Measurements from ENCODE around the gene NDUFV3. TPM values are rescaled to one million over a fixed set of nuclear protein-coding genes. Genes with fewer than 3 reads are reported as not detected.
A peak's percentile ranks its signal among the peaks of the same experiment; 100 is the strongest.

NDUFV3 gene
- polyA plus RNA-seq, 1 of the 3 experiments (the other 2 are of a cell fraction), result 32.9 TPM

- TF ChIP-seq CTCF (IDR thresholded peaks at IDR 0.05) (no peak), MAX (IDR thresholded peaks at IDR 0.05; ENCODE audit: low read depth) (no peak)
Observed at GRCh38 chr21:42860345-42860744, 32.8 kb upstream of the NDUFV3 start (continued).

GRCh38 chr21:42861311-42861847 is 31.7 kb upstream of the NDUFV3 start:
- Histone ChIP-seq H3K79me2 (ENCODE audit: insufficient read depth) (peaks cover 37% of the 10 kb centered on the region; the same call in 1 of the 2 replicates), H4K20me1 (ENCODE audit: insufficient read depth) (peaks cover 28% of the 10 kb centered on the region), H3K4me2 (no peak overlapping the region), H3K4me1 (ENCODE audit: control insufficient read depth in 1 of 2, insufficient read depth in 2 of 2, low read depth in 1 of 2, low read length in 1 of 2) (peaks cover 0 to 23% of the 10 kb centered on the region in 2 experiments; a peak in 1 of 4 replicates), H3K9me3 (no peaks in the 10 kb centered on the region), H3K27me3 (ENCODE audit: insufficient read depth) (no peaks in the 10 kb centered on the region), H2AFZ (ENCODE audit: low read depth) (no peak overlapping the region), H3K9ac (no peak overlapping the region), H3K9me2 (no peaks in the 10 kb centered on the region), H3K36me3 (replicated peaks in 1 of 2; ENCODE audit: control insufficient read depth in 1 of 2, insufficient read depth in 2 of 2, low read length in 1 of 2) (peaks cover 11 to 74% of the 10 kb centered on the region in 2 experiments), H3K4me3 (ENCODE audit: low read depth in 2 of 2, low read length in 1 of 2) (no peak overlapping the region), H3F3A (replicated peaks; ENCODE audit: insufficient read depth) (no peaks in the 10 kb centered on the region), H3K27ac (ENCODE audit: low read depth in 2 of 2, low read length in 1 of 2) (no peak overlapping the region)
- ChIA-PET POLR2A (no interaction called here), CTCF (interaction anchor here (0.9 to 1.4 kb wide), 2 partner anchors 43 to 268 kb away, joined by 3 to 6 read pairs; no protein-coding TSS in a partner anchor)
- TF ChIP-seq NFIC (IDR thresholded peaks at IDR 0.05; ENCODE audit: borderline replicate concordance), result no peak
- WGBS (ENCODE audit: low lambda C conversion rate), result 91% methylated on average over 10 of the region's 10 CpGs
- DNase-seq, result no peak

GRCh38 chr21:42861848-42862400 is 31.2 kb upstream of the NDUFV3 start:
- H3K27ac ChIP-seq (ENCODE audit: low read depth in 2 of 2, low read length in 1 of 2), result no peak overlapping the region
- H3K9me3 ChIP-seq, result no peaks in the 10 kb centered on the region
- H3K36me3 ChIP-seq (replicated peaks in 1 of 2; ENCODE audit: control insufficient read depth in 1 of 2, insufficient read depth in 2 of 2, low read length in 1 of 2), result peaks cover 6 to 73% of the 10 kb centered on the region in 2 experiments
- peaks cover 30% of the 10 kb centered on the region for H4K20me1 ChIP-seq (ENCODE audit: insufficient read depth)
- POLR2A ChIA-PET, result no interaction called here
- CTCF ChIA-PET, result interaction anchor here (0.9 to 1.4 kb wide), 2 partner anchors 44 to 269 kb away, joined by 3 to 6 read pairs; no protein-coding TSS in a partner anchor
- no peaks in the 10 kb centered on the region for H3K9me2 ChIP-seq
- H2AFZ ChIP-seq (ENCODE audit: low read depth), result no peak overlapping the region
- H3K4me2 ChIP-seq, result no peak overlapping the region
- no peak overlapping the region for H3K9ac ChIP-seq
- DNase-seq, result peak; percentile 20
- H3K27me3 ChIP-seq (ENCODE audit: insufficient read depth), result no peaks in the 10 kb centered on the region
- H3K79me2 ChIP-seq (ENCODE audit: insufficient read depth), result peaks cover 42% of the 10 kb centered on the region
- H3K4me1 ChIP-seq (ENCODE audit: control insufficient read depth in 1 of 2, insufficient read depth in 2 of 2, low read depth in 1 of 2, low read length in 1 of 2), result peaks cover 0 to 25% of the 10 kb centered on the region in 2 experiments; a peak in 1 of 4 replicates
- H3F3A ChIP-seq (replicated peaks; ENCODE audit: insufficient read depth), result no peaks in the 10 kb centered on the region
- H3K4me3 ChIP-seq (ENCODE audit: low read depth in 2 of 2, low read length in 1 of 2), result no peak overlapping the region
- 97% methylated on average over 18 of the region's 29 CpGs for WGBS (ENCODE audit: low lambda C conversion rate)
- TF ChIP-seq MAX (IDR thresholded peaks at IDR 0.05; ENCODE audit: low read depth), result no peak
- no peak for TF ChIP-seq MXI1 (IDR thresholded peaks at IDR 0.05; ENCODE audit: low read depth, low read length)
- no peak for TF ChIP-seq PBX3 (IDR thresholded peaks at IDR 0.05)
- TF ChIP-seq NRF1 (IDR thresholded peaks at IDR 0.05; ENCODE audit: low read depth, low read length), result no peak
- no peak for TF ChIP-seq FOXJ3 (CRISPR knock-in tag; IDR thresholded peaks at IDR 0.05)
- TF ChIP-seq CTCF (IDR thresholded peaks at IDR 0.05), result no peak
- TF ChIP-seq RCOR1 (IDR thresholded peaks at IDR 0.05; ENCODE audit: low read length), result no peak
- TF ChIP-seq YY1 (IDR thresholded peaks at IDR 0.05; ENCODE audit: low read depth), result no peak
- TF ChIP-seq USF1 (IDR thresholded peaks at IDR 0.05; ENCODE audit: borderline replicate concordance, low read depth), result no peak
- TF ChIP-seq JUND (IDR thresholded peaks at IDR 0.05), result no peak
- no peak for TF ChIP-seq FOSL2 (IDR thresholded peaks at IDR 0.05; ENCODE audit: borderline replicate concordance, low read depth)
- no peak for TF ChIP-seq POLR2AphosphoS5 (IDR thresholded peaks at IDR 0.05; ENCODE audit: low read depth, low read length)
- TF ChIP-seq RAD21 (IDR thresholded peaks at IDR 0.05; ENCODE audit: low read length), result no peak
- no peak for TF ChIP-seq RXRA (IDR thresholded peaks at IDR 0.05; ENCODE audit: borderline replicate concordance, low read depth)
- no peak for TF ChIP-seq MEF2A (IDR thresholded peaks at IDR 0.05; ENCODE audit: borderline replicate concordance, low read depth)
- no peak for TF ChIP-seq GATA2 (CRISPR knock-in tag; IDR thresholded peaks at IDR 0.05)
- TF ChIP-seq CHD2 (IDR thresholded peaks at IDR 0.05; ENCODE audit: low read length, partially characterized antibody), result no peak

All from SK-N-SH (cell line).